Measurements from ENCODE around the gene NOB1.
"Not testable (repeated sequence)": the region's sequence is repeated elsewhere in the genome, so short reads cannot be mapped to it uniquely, and the experiment has no call there.

NOB1 gene

DNA sequence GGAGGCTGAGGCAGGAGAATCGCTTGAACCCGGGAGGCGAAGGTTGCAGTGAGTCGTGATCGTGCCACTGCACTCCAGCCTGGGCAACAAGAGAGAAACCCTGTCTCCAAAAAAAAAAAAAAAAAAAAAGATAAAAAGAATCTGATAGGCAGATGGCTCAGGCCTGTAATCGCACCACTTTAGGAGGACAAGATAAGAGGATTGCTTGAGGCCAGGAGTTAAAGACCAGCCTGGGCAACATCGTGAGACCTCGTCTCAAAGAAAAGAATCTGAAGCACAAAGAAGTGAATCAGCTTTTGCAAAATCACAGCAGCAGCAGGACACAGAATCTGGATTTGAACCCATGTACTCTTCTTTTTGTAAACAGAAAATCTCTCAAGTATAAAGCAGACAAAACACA is 7.6 kb downstream of the NOB1 start:
- DNase-seq (ENCODE audit: low read depth in 1 of 2, low spot score in 1 of 2): no peak
- in situ Hi-C loops (cut with HindIII; ENCODE audit: low pct_unique_long_range_greater_than_20kb, low sequenced_read_pairs): no loop called here
- TF ChIP-seq JUND (IDR thresholded peaks at IDR 0.05; ENCODE audit: low read depth): no peak

DNA sequence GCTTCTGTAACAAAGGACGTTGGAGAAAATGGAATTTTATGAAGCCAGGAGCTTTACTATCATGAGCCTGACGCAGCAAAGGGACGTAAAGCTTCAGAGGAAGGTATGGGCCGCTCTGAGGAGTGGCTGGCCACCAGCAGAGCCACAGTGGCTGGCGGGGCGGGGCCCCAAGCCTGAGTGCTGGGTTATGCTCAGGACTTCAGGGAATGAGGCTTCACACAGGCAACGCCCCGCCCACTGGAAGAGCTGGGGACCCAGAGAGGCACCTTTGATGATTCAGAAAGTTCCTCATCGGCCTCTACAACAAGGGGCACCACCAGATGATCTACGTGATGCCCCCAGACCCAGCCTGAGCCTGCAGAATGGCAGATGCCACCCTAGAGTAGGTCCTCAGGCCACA is 8.8 kb downstream of the NOB1 start:
- in situ Hi-C loops (cut with HindIII; ENCODE audit: low pct_unique_long_range_greater_than_20kb, low sequenced_read_pairs): no loop called here
- TF ChIP-seq JUND (IDR thresholded peaks at IDR 0.05; ENCODE audit: low read depth): no peak

GRCh38 chr16:69745232-69745612 is 9.5 kb downstream of the NOB1 start:
- no peak for TF ChIP-seq JUND (IDR thresholded peaks at IDR 0.05; ENCODE audit: low read depth)
- in situ Hi-C loops (cut with HindIII; ENCODE audit: low pct_unique_long_range_greater_than_20kb, low sequenced_read_pairs): no loop called here
- DNase-seq (ENCODE audit: low read depth in 1 of 2, low spot score in 1 of 2): no peak

More for the DNA sequence above, 8.8 kb downstream of the NOB1 start:
- no peak for DNase-seq (ENCODE audit: low read depth in 1 of 2, low spot score in 1 of 2)

- no peak for DNase-seq (ENCODE audit: low read depth in 1 of 2, low spot score in 1 of 2)
- in situ Hi-C loops (cut with HindIII; ENCODE audit: low pct_unique_long_range_greater_than_20kb, low sequenced_read_pairs): no loop called here
- TF ChIP-seq JUND (IDR thresholded peaks at IDR 0.05; ENCODE audit: low read depth): no peak
Measured at GRCh38 chr16:69744363-69745231, 10.1 kb downstream of the NOB1 start.

- peak in 1 of 2 experiments; percentile 50 for DNase-seq (ENCODE audit: low read depth in 1 of 2, low spot score in 1 of 2)
- no peak for TF ChIP-seq JUND (IDR thresholded peaks at IDR 0.05; ENCODE audit: low read depth)
- in situ Hi-C loops (cut with HindIII; ENCODE audit: low pct_unique_long_range_greater_than_20kb, low sequenced_read_pairs): no loop called here
Measured at GRCh38 chr16:69741951-69742904, 12.5 kb downstream of the NOB1 start.

DNA sequence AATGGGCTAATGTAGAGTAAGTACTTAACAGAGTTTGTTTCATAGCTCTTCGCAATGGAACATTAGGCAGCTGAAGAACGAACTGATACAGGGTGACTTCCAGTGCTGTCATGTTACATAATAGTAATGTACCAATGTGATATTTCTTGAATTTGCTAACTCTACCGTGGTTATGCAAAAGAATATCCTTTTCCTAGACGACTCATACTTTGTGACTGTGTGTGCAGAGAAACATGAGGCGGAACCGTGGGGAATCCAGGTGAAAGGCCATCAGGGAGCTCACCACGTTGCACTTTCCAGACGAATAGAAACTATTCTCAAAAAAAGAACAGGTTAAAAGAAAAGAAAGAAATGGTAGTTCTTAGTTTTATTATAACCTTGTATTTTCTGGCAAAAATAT is 13.2 kb downstream of the NOB1 start:
- TF ChIP-seq JUND (IDR thresholded peaks at IDR 0.05; ENCODE audit: low read depth): no peak
- no peak for DNase-seq (ENCODE audit: low read depth in 1 of 2, low spot score in 1 of 2)
- in situ Hi-C loops (cut with HindIII; ENCODE audit: low pct_unique_long_range_greater_than_20kb, low sequenced_read_pairs): no loop called here

GRCh38 chr16:69732101-69732500 is 22.6 kb downstream of the NOB1 start:
- in situ Hi-C loops (cut with HindIII; ENCODE audit: low pct_unique_long_range_greater_than_20kb, low sequenced_read_pairs): no loop called here
- DNase-seq (ENCODE audit: low read depth in 1 of 2, low spot score in 1 of 2): no peak
- no peak for TF ChIP-seq JUND (IDR thresholded peaks at IDR 0.05; ENCODE audit: low read depth)

DNA sequence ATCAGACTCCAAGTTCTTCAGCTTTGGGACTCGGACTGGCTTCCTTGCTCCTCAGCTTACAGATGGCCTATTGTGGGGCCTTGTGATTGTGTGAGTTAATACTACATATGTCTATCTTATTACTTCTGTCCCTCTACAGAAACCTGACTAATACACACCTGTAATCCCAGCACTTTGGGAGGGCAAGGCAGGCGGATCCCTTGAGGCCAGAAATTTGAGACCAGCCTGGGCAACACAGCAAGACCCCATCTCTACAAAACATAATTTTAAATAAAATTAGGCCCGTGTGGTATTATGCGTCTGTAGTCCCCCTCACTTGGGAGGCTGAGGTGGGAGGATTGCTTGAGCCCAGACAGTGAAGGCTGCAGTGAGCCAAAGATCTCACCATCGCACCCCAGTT is 23.4 kb downstream of the NOB1 start:
- DNase-seq (ENCODE audit: low read depth in 1 of 2, low spot score in 1 of 2); in situ Hi-C loops (cut with HindIII; ENCODE audit: low pct_unique_long_range_greater_than_20kb, low sequenced_read_pairs): not testable (repeated sequence)

DNA sequence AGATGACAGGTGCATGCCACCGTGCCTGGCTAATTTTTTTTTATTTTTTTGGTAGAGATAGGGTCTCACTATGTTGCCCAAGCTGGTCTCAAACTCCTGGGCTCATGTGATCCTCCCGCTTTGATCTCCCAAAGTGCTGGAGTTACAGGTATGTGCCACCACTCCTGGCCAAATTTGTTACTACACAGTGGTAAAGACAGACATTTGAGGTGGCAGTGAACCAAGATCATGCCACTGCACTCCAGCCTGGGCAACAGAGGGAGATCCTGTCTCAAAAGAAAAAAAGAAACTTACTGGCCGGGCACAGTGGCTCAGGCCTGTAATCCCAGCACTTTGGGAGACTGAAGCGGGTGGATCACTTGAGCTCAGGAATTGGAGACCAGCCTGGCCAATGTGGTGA is 25.7 kb downstream of the NOB1 start:
- in situ Hi-C loops (cut with HindIII; ENCODE audit: low pct_unique_long_range_greater_than_20kb, low sequenced_read_pairs): not testable (repeated sequence)

DNA sequence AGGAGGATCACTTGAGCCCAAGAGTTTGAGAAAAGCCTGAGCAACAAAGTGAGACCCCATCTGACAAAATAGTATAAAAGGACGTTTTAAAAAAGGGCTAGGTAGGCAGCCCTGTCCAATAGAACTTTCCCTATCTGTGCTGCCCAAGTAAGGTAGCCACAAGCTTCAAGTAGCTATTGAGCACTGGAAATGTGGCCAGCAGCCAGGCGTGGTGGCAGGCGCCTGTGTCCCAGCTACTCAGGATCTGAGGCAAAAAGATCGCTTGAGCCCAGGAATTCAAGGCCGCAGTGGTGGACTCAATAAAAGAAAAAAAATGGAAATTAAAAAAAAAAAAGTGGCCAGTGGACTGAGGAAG is 26.8 kb downstream of the NOB1 start:
- TF ChIP-seq JUND (IDR thresholded peaks at IDR 0.05; ENCODE audit: low read depth): no peak
- in situ Hi-C loops (cut with HindIII; ENCODE audit: low pct_unique_long_range_greater_than_20kb, low sequenced_read_pairs): no loop called here
- peak in 1 of 2 experiments; percentile 59 for DNase-seq (ENCODE audit: low read depth in 1 of 2, low spot score in 1 of 2)

More for the DNA sequence above, 25.7 kb downstream of the NOB1 start:
- DNase-seq (ENCODE audit: low read depth in 1 of 2, low spot score in 1 of 2): peak in 1 of 2 experiments; percentile 29

- peak; percentile 78 to 100 for DNase-seq (ENCODE audit: low read depth in 1 of 2, low spot score in 1 of 2)
- in situ Hi-C loops (cut with HindIII; ENCODE audit: low pct_unique_long_range_greater_than_20kb, low sequenced_read_pairs): no loop called here
- no peak for TF ChIP-seq JUND (IDR thresholded peaks at IDR 0.05; ENCODE audit: low read depth)
Measured at GRCh38 chr16:69726313-69727060, 28.2 kb downstream of the NOB1 start, which contains the start of gene NQO1. TSS of gene NQO1 (minus strand) at chr16:69726560. CDS start at chr16:69726439, 121 bp downstream.
